HepG2 (cell line): Measurements from ENCODE around the gene ATP13A4. TPM values are rescaled to one million over a fixed set of nuclear protein-coding genes. Genes with fewer than 3 reads are reported as not detected.

Source experiments
- ATAC-seq: fragments of 200-7000 bp; cut with Tn5 transposase; 3 replicates; pipeline ENCODE4 v1.9.1; 2020; ENCODE audit warnings: mild to moderate bottlenecking, moderate library complexity
- BruUV-seq: library from RNA; stranded (reverse); fragments of 400-500 nt; replicated peaks from 2 replicates; lab custom pipeline; 2021; lab: Mats Ljungman, UMichigan
- CTCF ChIA-PET: fragments of 300-600 bp; formaldehyde crosslinking; extraction: SDS; loops from one replicate; lab custom pipeline; 2021; ENCODE audit warnings: low total read pairs, inconsistent platforms, low intra/inter-chr PET ratio; lab: Yijun Ruan, JAX
- POLR2A ChIA-PET: fragments of 350-600 bp; sonication (Branson Sonifier 250); formaldehyde crosslinking; loops from one replicate; lab custom pipeline; 2020; ENCODE audit warnings: antibody characterized with exemption, inconsistent platforms; lab: Yijun Ruan, JAX
- DNase-seq: peaks from one replicate; pipeline ENCODE4 v3.0.0-alpha.2; 2015; ENCODE audit warnings: low spot score
- FAIRE-seq: peaks from 3 replicates; lab custom pipeline; 2011; peaks lifted over from hg19 to GRCh38; lab: Jason Lieb, UNC
- H2AFZ ChIP-seq: one replicate; pipeline ENCODE4 v1.6.1; 2011; ENCODE audit warnings: low read length, inconsistent platforms
- H3K27ac ChIP-seq: fragments of 300-600 bp; 3 replicates; pipeline ENCODE4 v1.8.0; 2011; ENCODE audit warnings: mixed run types, mild to moderate bottlenecking, mixed read lengths, low read length, inconsistent platforms; ENCODE audit not compliant: insufficient read depth; ENCODE audit errors: extremely low read length
- H3K27me3 ChIP-seq, 2 experiments: fragments of 200-600 bp in 1 of 2; 2 replicates in 1 of 2; 3 replicates in 1 of 2; pipeline versions ENCODE4 v1.6.0 to v1.8.0; 2011; ENCODE audit warnings: low read length in 2 of 2, mild to moderate bottlenecking in 2 of 2, moderate library complexity in 2 of 2, inconsistent platforms in 1 of 2; ENCODE audit not compliant: insufficient read depth in 2 of 2, control insufficient read depth in 1 of 2
- H3K36me3 ChIP-seq, 2 experiments: fragments of 200-600 bp in 1 of 2; replicated peaks in 1 of 2; 2 replicates in 1 of 2; 3 replicates in 1 of 2; pipeline versions ENCODE4 v1.5.1 to v1.8.0; 2011; ENCODE audit warnings: low read length in 2 of 2, inconsistent platforms in 1 of 2; ENCODE audit not compliant: insufficient read depth in 2 of 2, control insufficient read depth in 1 of 2
- H3K4me1 ChIP-seq: 2 replicates; pipeline ENCODE4 v1.5.1; 2012; ENCODE audit warnings: low read length, inconsistent platforms; ENCODE audit not compliant: insufficient read depth
- H3K4me2 ChIP-seq: 2 replicates; pipeline ENCODE4 v1.6.0; 2011; ENCODE audit warnings: low read depth, low read length, inconsistent platforms
- H3K4me3 ChIP-seq, 3 experiments: fragments of 200-600 bp in 1 of 3; sonication (generic), shearing (Covaris generic) in 1 of 3; replicated peaks in 1 of 3; 2 replicates each; pipeline ENCODE4 v1.5.1; 2011 to 2016; ENCODE audit warnings: low read length in 3 of 3, inconsistent platforms in 2 of 3, low read depth in 2 of 3, mild to moderate bottlenecking in 2 of 3, control low read depth in 1 of 3, mixed read lengths in 1 of 3; ENCODE audit not compliant: insufficient read depth in 1 of 3
- H3K79me2 ChIP-seq: one replicate; pipeline ENCODE4 v1.6.1; 2011; ENCODE audit warnings: low read length, inconsistent platforms; ENCODE audit not compliant: insufficient read depth
- H3K9ac ChIP-seq: 2 replicates; pipeline ENCODE4 v1.6.0; 2011; ENCODE audit warnings: mild to moderate bottlenecking, low read depth, low read length, inconsistent platforms; ENCODE audit not compliant: insufficient read depth
- H3K9me3 ChIP-seq: 2 replicates; pipeline ENCODE4 v1.5.1; 2012; ENCODE audit warnings: mild to moderate bottlenecking, low read length
- H4K20me1 ChIP-seq: 2 replicates; pipeline ENCODE4 v1.6.0; 2011; ENCODE audit warnings: inconsistent platforms, mild to moderate bottlenecking, low read length, moderate library complexity; ENCODE audit not compliant: insufficient read depth
- E2F5 ChIP-seq: sonication (generic); formaldehyde crosslinking; conservative IDR thresholded peaks from 2 replicates; pipeline ENCODE4 v1.4.0; 2020; ENCODE audit warnings: missing genetic modification reagents
- EED ChIP-seq: sonication (generic); formaldehyde crosslinking; IDR thresholded peaks from 2 replicates; pipeline ENCODE4 v1.5.0; 2020; ENCODE audit warnings: mild to moderate bottlenecking, missing genetic modification reagents
- GZF1 ChIP-seq: sonication (generic); formaldehyde crosslinking; IDR thresholded peaks from 2 replicates; pipeline ENCODE4 v1.5.1; 2020; ENCODE audit warnings: mild to moderate bottlenecking, missing genetic modification reagents
- KAT2B ChIP-seq: fragments of 150-350 bp; IDR thresholded peaks from 2 replicates; pipeline ENCODE4 v1.6.1; 2014; ENCODE audit warnings: low read depth, low read length, borderline replicate concordance
- KAT8 ChIP-seq: IDR thresholded peaks from 2 replicates; pipeline ENCODE4 v1.6.1; 2016; ENCODE audit warnings: missing genetic modification reagents, missing compliant biosample characterization
- KLF6 ChIP-seq: IDR thresholded peaks from 2 replicates; pipeline ENCODE4 v1.8.0; 2016; ENCODE audit warnings: missing biosample characterization, missing genetic modification reagents
- POLR2AphosphoS5 ChIP-seq: IDR thresholded peaks from 2 replicates; pipeline ENCODE4 v1.6.1; 2012; ENCODE audit warnings: low read depth, low read length
- RXRA ChIP-seq: sonication (generic); formaldehyde crosslinking; IDR thresholded peaks from 2 replicates; pipeline ENCODE4 v1.5.1; 2020; ENCODE audit warnings: missing genetic modification reagents
- TAF15 ChIP-seq: fragments of 200-400 bp; formaldehyde crosslinking; IDR thresholded peaks from one replicate; pipeline ENCODE4 v1.6.1; 2018; ENCODE audit warnings: mild to moderate bottlenecking, low read depth, low read length; ENCODE audit not compliant: poor library complexity, severe bottlenecking
- TCF7 ChIP-seq: sonication (generic); IDR thresholded peaks from 2 replicates; pipeline ENCODE4 v1.6.1; 2016; ENCODE audit warnings: antibody characterized with exemption, low read depth
- ZBTB26 ChIP-seq: IDR thresholded peaks from 2 replicates; pipeline ENCODE4 v1.6.1; 2016; ENCODE audit warnings: missing compliant biosample characterization, missing genetic modification reagents, borderline replicate concordance
- ZBTB43 ChIP-seq: sonication (generic); formaldehyde crosslinking; conservative IDR thresholded peaks from 2 replicates; pipeline ENCODE4 v1.4.0; 2020; ENCODE audit warnings: missing genetic modification reagents
- ZFX ChIP-seq: sonication (generic); formaldehyde crosslinking; IDR thresholded peaks from 2 replicates; pipeline ENCODE4 v1.4.0; 2020; ENCODE audit warnings: mild to moderate bottlenecking, low read depth, missing genetic modification reagents, moderate library complexity
- ZNF549 ChIP-seq: sonication (generic); formaldehyde crosslinking; IDR thresholded peaks from 2 replicates; pipeline ENCODE4 v1.5.0; 2020; ENCODE audit warnings: missing genetic modification reagents
- ZNF629 ChIP-seq: sonication (generic); formaldehyde crosslinking; conservative IDR thresholded peaks from 2 replicates; pipeline ENCODE4 v1.5.0; 2020; ENCODE audit warnings: missing genetic modification reagents
- ZNF660 ChIP-seq: sonication (generic); formaldehyde crosslinking; IDR thresholded peaks from 2 replicates; pipeline ENCODE4 v1.5.1; 2020; ENCODE audit warnings: mild to moderate bottlenecking, low read depth, missing genetic modification reagents, borderline replicate concordance
- ZNF772 ChIP-seq: sonication (generic); formaldehyde crosslinking; IDR thresholded peaks from 2 replicates; pipeline ENCODE4 v1.5.0; 2020; ENCODE audit warnings: mild to moderate bottlenecking, missing genetic modification reagents
- WGBS: methylation state at CpG from one replicate; pipeline ENCODE4 v1.1.6; 2017; ENCODE audit warnings: low lambda C conversion rate; 5-methylcytosine and 5-hydroxymethylcytosine counted together
- in situ Hi-C: cut with HindIII; loops from 2 replicates; pipeline ENCODE4 v1.10.0; 2017; ENCODE audit warnings: low pct_unique_long_range_greater_than_20kb; ENCODE audit not compliant: extremely low pct_ligation_motif_present
- intact Hi-C: fragments of 100-400 bp; cut with micrococcal nuclease; formaldehyde crosslinking; loops from one replicate; pipeline ENCODE4 v1.10.0; 2022; ENCODE audit not compliant: unreplicated experiment
- polyA plus RNA-seq, 8 experiments: library from polyadenylated mRNA; depleted of rRNA in 3 of 8; stranded (reverse) in 7 of 8; unstranded in 1 of 8; fragments of >200 nt; fragmentation: Illumina TruSeq in 4 of 8; extraction: Trizol in 4 of 8; gene quantifications; 2 replicates each; pipeline versions ENCODE4 v1.2.1 to v1.2.3, GENCODE V29; 2011 to 2016; ENCODE audit warnings: low read depth in 4 of 8, missing spikeins in 1 of 8, mixed read lengths in 1 of 8; ENCODE audit not compliant: insufficient read depth in 1 of 8
- total RNA-seq, 5 experiments: library from RNA; depleted of rRNA; stranded (reverse); fragments of >200 nt; fragmentation: Illumina TruSeq; extraction: Trizol; gene quantifications; 2 replicates each; pipeline ENCODE4 v1.2.3, GENCODE V29; 2016; ENCODE audit warnings: low read depth in 1 of 5

Gene ATP13A4
- total and polyA plus RNA-seq, 2 of the 13 experiments (the other 11 are each of a cell fraction or from before 2014, with no cell fraction given) = 0.01 to 0.07 TPM

- no peak for TF ChIP-seq ZBTB26 (CRISPR knock-in tag)
Measured at GRCh38 chr3:193416629-193417028, 138.1 kb downstream of the ATP13A4 start (continued).

GRCh38 chr3:193407688-193408087 lies 147.0 kb downstream of the ATP13A4 start:
- 0% methylated on average over 1 of the region's 1 CpG for WGBS
- ATAC-seq = no peak
- ChIA-PET CTCF (no interaction called here), POLR2A (no interaction called here)
- no peak for FAIRE-seq
- no peaks in the 10 kb centered on the region for H3K36me3 ChIP-seq
- no peak overlapping the region for H3K27ac ChIP-seq
- BruUV-seq = no TSS peak
- H3K4me2 ChIP-seq = no peak overlapping the region
- in situ Hi-C loops (no loop called here), intact Hi-C loops (no loop called here)
- H3K9ac ChIP-seq = no peak overlapping the region
- no peak for DNase-seq
- no peaks in the 10 kb centered on the region for H4K20me1 ChIP-seq
- H3K4me3 ChIP-seq = no peak overlapping the region
- H3K79me2 ChIP-seq = no peaks in the 10 kb centered on the region
- no peaks in the 10 kb centered on the region for H3K4me1 ChIP-seq
- H2AFZ ChIP-seq = no peak overlapping the region
- H3K9me3 ChIP-seq = no peaks in the 10 kb centered on the region
- no peaks in the 10 kb centered on the region for H3K27me3 ChIP-seq
- TF ChIP-seq POLR2AphosphoS5 (no peak), ZFX (CRISPR knock-in tag) (no peak), ZNF772 (no peak), KAT2B (no peak), GZF1 (CRISPR knock-in tag) (no peak)

GRCh38 chr3:193407112-193407511 lies 147.6 kb downstream of the ATP13A4 start:
- no peak overlapping the region for H2AFZ ChIP-seq
- H3K9ac ChIP-seq = no peak overlapping the region
- H3K79me2 ChIP-seq = no peaks in the 10 kb centered on the region
- H3K4me1 ChIP-seq = no peaks in the 10 kb centered on the region
- FAIRE-seq = no peak
- BruUV-seq = no TSS peak
- intact Hi-C loops = no loop called here
- H3K27me3 ChIP-seq = no peaks in the 10 kb centered on the region
- 7% methylated on average over 5 of the region's 6 CpGs for WGBS
- no peaks in the 10 kb centered on the region for H4K20me1 ChIP-seq
- ATAC-seq = no peak
- ChIA-PET CTCF (no interaction called here), POLR2A (no interaction called here)
- H3K9me3 ChIP-seq = no peaks in the 10 kb centered on the region
- no peak overlapping the region for H3K27ac ChIP-seq
- in situ Hi-C loops = no loop called here
- no peak overlapping the region for H3K4me2 ChIP-seq
- H3K36me3 ChIP-seq = no peaks in the 10 kb centered on the region
- no peak for DNase-seq
- H3K4me3 ChIP-seq = no peak overlapping the region
- TF ChIP-seq KAT8 (no peak), EED (CRISPR knock-in tag) (no peak), ZNF660 (CRISPR knock-in tag) (no peak), TCF7 (no peak), E2F5 (CRISPR knock-in tag) (no peak), TAF15 (no peak), ZNF549 (CRISPR knock-in tag) (no peak), ZBTB43 (CRISPR knock-in tag) (no peak), ZNF629 (CRISPR knock-in tag) (no peak), RXRA (CRISPR knock-in tag) (no peak), KLF6 (no peak)
